OCI-LY7 (cell line): ENCODE measurements around the gene GMDS.

Source experiments
- EZH2phosphoT487 ChIP-seq: fragments of 200-600 bp; sonication (generic); IDR thresholded peaks from 2 replicates; pipeline ENCODE4 v1.6.1; 2018; ENCODE audit warnings: low read depth, borderline replicate concordance, mild to moderate bottlenecking, mixed run types, antibody characterized with exemption, low read length, moderate library complexity, mixed read lengths
- TF ChIP-seq, protein P1 (sequence below): fragments of 200-600 bp; sonication (generic); conservative IDR thresholded peaks from 2 replicates; pipeline ENCODE4 v1.5.1; 2014; ENCODE audit warnings: mild to moderate bottlenecking, antibody characterized with exemption, low read length, moderate library complexity, mixed read lengths

DNA sequence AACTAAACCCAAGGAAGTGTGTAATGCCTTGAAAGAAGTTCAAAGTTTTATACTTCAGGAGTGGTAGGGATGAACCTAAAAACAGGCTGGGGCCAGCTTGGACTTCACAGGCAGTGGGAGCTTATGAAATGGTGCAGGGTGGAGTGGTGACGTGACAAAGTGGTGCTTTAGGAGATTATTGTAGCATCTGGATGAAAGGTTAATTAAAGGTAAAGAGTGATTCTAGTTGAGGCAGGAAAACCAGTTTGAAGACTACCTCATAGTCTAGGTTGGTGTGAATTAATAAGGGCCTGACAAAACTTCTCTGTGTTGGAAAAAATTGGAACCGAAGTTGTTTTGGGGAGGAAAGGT lies 30.5 kb upstream of the GMDS start:
- TF ChIP-seq, protein P1, sequence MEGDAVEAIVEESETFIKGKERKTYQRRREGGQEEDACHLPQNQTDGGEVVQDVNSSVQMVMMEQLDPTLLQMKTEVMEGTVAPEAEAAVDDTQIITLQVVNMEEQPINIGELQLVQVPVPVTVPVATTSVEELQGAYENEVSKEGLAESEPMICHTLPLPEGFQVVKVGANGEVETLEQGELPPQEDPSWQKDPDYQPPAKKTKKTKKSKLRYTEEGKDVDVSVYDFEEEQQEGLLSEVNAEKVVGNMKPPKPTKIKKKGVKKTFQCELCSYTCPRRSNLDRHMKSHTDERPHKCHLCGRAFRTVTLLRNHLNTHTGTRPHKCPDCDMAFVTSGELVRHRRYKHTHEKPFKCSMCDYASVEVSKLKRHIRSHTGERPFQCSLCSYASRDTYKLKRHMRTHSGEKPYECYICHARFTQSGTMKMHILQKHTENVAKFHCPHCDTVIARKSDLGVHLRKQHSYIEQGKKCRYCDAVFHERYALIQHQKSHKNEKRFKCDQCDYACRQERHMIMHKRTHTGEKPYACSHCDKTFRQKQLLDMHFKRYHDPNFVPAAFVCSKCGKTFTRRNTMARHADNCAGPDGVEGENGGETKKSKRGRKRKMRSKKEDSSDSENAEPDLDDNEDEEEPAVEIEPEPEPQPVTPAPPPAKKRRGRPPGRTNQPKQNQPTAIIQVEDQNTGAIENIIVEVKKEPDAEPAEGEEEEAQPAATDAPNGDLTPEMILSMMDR = no peak
- TF ChIP-seq EZH2phosphoT487 = no peak
